CD4-positive, alpha-beta T cell (primary cell): ENCODE data around the gene LCE2D. TPM values are rescaled to one million over a fixed set of nuclear protein-coding genes. Genes with fewer than 3 reads are reported as not detected.

ENCODE experiments used
- ATAC-seq: fragments of 200-7000 bp; cut with Tn5 transposase; one replicate; pipeline ENCODE4 v1.10.0; 2022; ENCODE audit warnings: mild to moderate bottlenecking; ENCODE audit not compliant: poor library complexity
- CTCF ChIA-PET: fragments of 350-600 bp; sonication (Branson Sonifier 250); formaldehyde crosslinking; loops from one replicate; lab custom pipeline; 2021; ENCODE audit warnings: antibody characterized with exemption, inconsistent platforms; lab: Charles Lee
- POLR2A ChIA-PET: fragments of 350-600 bp; sonication (Branson Sonifier 250); formaldehyde crosslinking; loops from one replicate; lab custom pipeline; 2021; ENCODE audit warnings: antibody characterized with exemption, inconsistent platforms; lab: Charles Lee
- DNase-seq, 14 experiments: peaks; one replicate each; pipeline ENCODE4 v3.0.0-alpha.2; 2013 to 2020; ENCODE audit warnings: mixed read lengths in 2 of 14
- H3K27ac ChIP-seq, 2 donors: one replicate each; pipeline versions ENCODE4 v1.5.1 to v1.7.0; 2013; ENCODE audit warnings: low read length in 2 of 2, low read depth in 1 of 2, mild to moderate bottlenecking in 1 of 2
- H3K27me3 ChIP-seq, 2 experiments: 1 replicate in 1 of 2; 2 replicates in 1 of 2; pipeline versions ENCODE4 v1.6.1 to v1.7.0; 2013; ENCODE audit warnings: low read length in 2 of 2, control low read depth in 1 of 2, mild to moderate bottlenecking in 1 of 2, moderate library complexity in 1 of 2; ENCODE audit not compliant: insufficient read depth in 2 of 2, control insufficient read depth in 1 of 2
- H3K36me3 ChIP-seq: one replicate; pipeline ENCODE4 v1.6.1; 2013; ENCODE audit warnings: low read length, control low read depth; ENCODE audit not compliant: insufficient read depth
- H3K4me1 ChIP-seq: one replicate; pipeline ENCODE4 v1.6.1; 2013; ENCODE audit warnings: low read length, control low read depth; ENCODE audit not compliant: insufficient read depth
- H3K4me3 ChIP-seq: one replicate; pipeline ENCODE4 v1.5.1; 2013; ENCODE audit warnings: mild to moderate bottlenecking, low read length, moderate library complexity
- H3K9me3 ChIP-seq, 2 experiments: 1 replicate in 1 of 2; 2 replicates in 1 of 2; pipeline versions ENCODE4 v1.6.1 to v1.7.0; 2013; ENCODE audit warnings: low read length in 2 of 2, mild to moderate bottlenecking in 2 of 2, control low read depth in 1 of 2, moderate library complexity in 1 of 2; ENCODE audit not compliant: control insufficient read depth in 1 of 2, insufficient read depth in 1 of 2
- H3K27ac Mint-ChIP-seq: one replicate; pipeline ENCODE4 v1.8.0; 2020; ENCODE audit warnings: mixed read lengths
- H3K27me3 Mint-ChIP-seq: one replicate; pipeline ENCODE4 v1.8.0; 2021; ENCODE audit warnings: mixed read lengths
- H3K36me3 Mint-ChIP-seq: one replicate; pipeline ENCODE4 v1.8.0; 2021; ENCODE audit warnings: low read depth, mixed read lengths
- H3K4me1 Mint-ChIP-seq: one replicate; pipeline ENCODE4 v1.8.0; 2021; ENCODE audit warnings: low read depth, mixed read lengths
- H3K4me3 Mint-ChIP-seq: one replicate; pipeline ENCODE4 v1.8.0; 2020; ENCODE audit warnings: mild to moderate bottlenecking, mixed read lengths
- H3K9me3 Mint-ChIP-seq: one replicate; pipeline ENCODE4 v1.8.0; 2020; ENCODE audit warnings: mixed read lengths
- CTCF ChIP-seq: fragments of 200-600 bp; IDR thresholded peaks from one replicate; pipeline ENCODE4 v1.8.0; 2022; ENCODE audit warnings: antibody characterized with exemption, mild to moderate bottlenecking
- intact Hi-C, 2 experiments: fragments of 100-400 bp; cut with DNase I in 1 of 2; cut with micrococcal nuclease in 1 of 2; formaldehyde crosslinking; loops; one replicate each; pipeline versions ENCODE4 v1.15.1 to v1.9.0; 2023 to 2025; cut with DNase I, micrococcal nuclease
- polyA plus RNA-seq, 2 donors: library from polyadenylated mRNA; unstranded; fragments of 120-200 nt; gene quantifications; one replicate each; pipeline ENCODE4 v1.2.1, GENCODE V29; 2013
- total RNA-seq, 174 experiments: library from RNA in 2 of 174; stranded (reverse) in 2 of 174; gene quantifications; one replicate each; pipeline ENCODE4 v1.2.3 and lab custom pipeline; 2021 to 2026

LCE2D gene
- total RNA-seq (not detected), total RNA-seq (lab: John Stamatoyannopoulos, UW) (0 reads per million in 172 experiments)
- polyA plus RNA-seq (2013, experiment 1 of 2) = not detected
- not detected for polyA plus RNA-seq (2013, experiment 2 of 2)

GRCh38 chr1:152663098-152663497, at the start of gene LCE2D:
Gene LCE2D, plus strand, starts transcription at chr1:152663380. Its CDS starts 726 bp downstream, at chr1:152664106.
- ChIA-PET POLR2A (no interaction called here), CTCF (no interaction called here)

GRCh38 chr1:152613511-152613910, 49.7 kb upstream of the LCE2D start, which contains the start of gene LCE3B:
Gene LCE3B, plus strand, starts transcription at chr1:152613811. Its CDS starts 0 bp downstream, at chr1:152613811.
- H3K4me3 ChIP-seq = no peak within 1 kb of the TSS

More at GRCh38 chr1:152663098-152663497, at the start of gene LCE2D:
- no peaks in the 10 kb centered on the region for H3K9me3 ChIP-seq
- no peaks in the 10 kb centered on the region for H3K36me3 ChIP-seq
- intact Hi-C loops = no loop called here
- Mint-ChIP-seq H3K36me3 (no peaks in the 10 kb centered on the region), H3K4me1 (no peaks in the 10 kb centered on the region), H3K4me3 (no peak within 1 kb of the TSS), H3K27me3 (peaks cover 46% of the 10 kb centered on the region), H3K27ac (no peak within 1 kb of the TSS), H3K9me3 (no peaks in the 10 kb centered on the region)
- DNase-seq (no peak), ATAC-seq (no peak)
- H3K27me3 ChIP-seq = peaks cover 7 to 13% of the 10 kb centered on the region in 2 experiments
- no peak within 1 kb of the TSS for H3K4me3 ChIP-seq
- TF ChIP-seq CTCF = no peak
- no peaks in the 10 kb centered on the region for H3K4me1 ChIP-seq
- no peak within 1 kb of the TSS for H3K27ac ChIP-seq

GRCh38 chr1:152621993-152622392, 41.2 kb upstream of the LCE2D start:
- DNase-seq (no peak), ATAC-seq (no peak)
- Histone ChIP-seq H3K9me3 (peaks cover 4 to 11% of the 10 kb centered on the region in 2 experiments), H3K27ac (no peak overlapping the region), H3K4me3 (no peak overlapping the region), H3K4me1 (peaks cover 4% of the 10 kb centered on the region), H3K27me3 (peaks cover 4 to 18% of the 10 kb centered on the region in 2 experiments), H3K36me3 (no peaks in the 10 kb centered on the region)
- no peak for TF ChIP-seq CTCF
- intact Hi-C loops = no loop called here
- Mint-ChIP-seq H3K9me3 (peaks cover 12% of the 10 kb centered on the region), H3K4me3 (no peak overlapping the region), H3K4me1 (peaks cover 5% of the 10 kb centered on the region), H3K27ac (no peak overlapping the region), H3K27me3 (peaks cover 35% of the 10 kb centered on the region), H3K36me3 (no peaks in the 10 kb centered on the region)
- ChIA-PET CTCF (no interaction called here), POLR2A (no interaction called here)

More at GRCh38 chr1:152613511-152613910, 49.7 kb upstream of the LCE2D start, which contains the start of gene LCE3B:
- Mint-ChIP-seq H3K27me3 (no peaks in the 10 kb centered on the region), H3K4me1 (no peaks in the 10 kb centered on the region), H3K36me3 (no peaks in the 10 kb centered on the region), H3K9me3 (peaks cover 6% of the 10 kb centered on the region), H3K4me3 (no peak within 1 kb of the TSS), H3K27ac (no peak within 1 kb of the TSS)
- Histone ChIP-seq H3K4me1 (no peaks in the 10 kb centered on the region), H3K9me3 (no peaks in the 10 kb centered on the region), H3K36me3 (no peaks in the 10 kb centered on the region), H3K27me3 (peaks cover 0 to 14% of the 10 kb centered on the region in 2 experiments), H3K27ac (no peak within 1 kb of the TSS)
- no peak for TF ChIP-seq CTCF
- ATAC-seq (no peak), DNase-seq (no peak)
- intact Hi-C loops = no loop called here
- POLR2A ChIA-PET = no interaction called here
- CTCF ChIA-PET = no interaction called here
